NT2/D1 (cell line): ENCODE results near the gene GRAMD4.

Source experiments
- DNase-seq: peaks from one replicate; pipeline ENCODE4 v3.0.0-alpha.2; 2011; ENCODE audit warnings: low read depth, low spot score
- H3K27me3 ChIP-seq: 2 replicates; pipeline ENCODE4 v1.6.0; 2011; ENCODE audit warnings: mild to moderate bottlenecking; ENCODE audit not compliant: insufficient read length, insufficient read depth
- H3K36me3 ChIP-seq: 2 replicates; pipeline ENCODE4 v1.6.1; 2011; ENCODE audit warnings: mild to moderate bottlenecking, low read length, mixed read lengths; ENCODE audit not compliant: insufficient read depth, insufficient read length
- H3K4me1 ChIP-seq: 2 replicates; pipeline ENCODE4 v1.5.1; 2011; ENCODE audit not compliant: insufficient read depth, insufficient read length
- H3K4me3 ChIP-seq: 2 replicates; pipeline ENCODE4 v1.5.1; 2011; ENCODE audit warnings: low read depth; ENCODE audit not compliant: insufficient read length
- H3K9ac ChIP-seq: 2 replicates; pipeline ENCODE4 v1.6.0; 2011; ENCODE audit warnings: low read depth; ENCODE audit not compliant: insufficient read length
- H3K9me3 ChIP-seq: 2 replicates; pipeline ENCODE4 v1.5.1; 2011; ENCODE audit warnings: mild to moderate bottlenecking, low read length; ENCODE audit not compliant: insufficient read depth
- SUZ12 ChIP-seq: IDR thresholded peaks from 2 replicates; pipeline ENCODE4 v1.6.1; 2011; ENCODE audit not compliant: insufficient read length, insufficient read depth; ENCODE audit errors: extremely low read depth
- YY1 ChIP-seq: IDR thresholded peaks from 2 replicates; pipeline ENCODE4 v1.6.1; 2011; ENCODE audit not compliant: insufficient read length, insufficient read depth
- ZNF274 ChIP-seq: IDR thresholded peaks from 2 replicates; pipeline ENCODE4 v1.6.1; 2011; ENCODE audit warnings: mild to moderate bottlenecking, low read depth, low read length

GRAMD4 gene

DNA sequence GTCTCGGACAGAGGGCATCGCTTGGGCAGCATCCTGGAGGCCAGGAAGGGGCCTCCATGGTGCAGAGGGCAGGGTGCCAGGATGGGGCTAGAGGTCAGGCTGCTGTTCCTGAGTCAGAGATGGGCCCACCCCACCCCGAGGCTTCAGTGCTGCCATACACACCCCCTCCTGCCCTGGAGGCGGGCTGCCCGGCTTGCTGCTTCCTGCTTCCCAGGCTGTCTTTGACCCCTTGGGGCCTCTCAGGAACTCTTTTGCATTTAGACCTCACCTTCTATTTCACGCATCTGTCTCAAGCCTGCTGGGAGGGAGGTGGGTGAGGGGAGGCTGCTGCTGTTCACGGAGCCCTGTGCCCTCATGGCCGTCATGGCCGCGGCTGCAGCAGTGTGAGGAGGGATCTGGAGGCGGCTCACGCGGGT is 6.6 kb upstream of the GRAMD4 start:
- DNase-seq: peak; percentile 11
- no peaks in the 10 kb centered on the region for H3K36me3 ChIP-seq
- H3K27me3 ChIP-seq: no peaks in the 10 kb centered on the region
- TF ChIP-seq ZNF274: no peak
- TF ChIP-seq YY1: no peak
- no peak for TF ChIP-seq SUZ12
- peaks cover 7% of the 10 kb centered on the region for H3K4me1 ChIP-seq
- no peak overlapping the region for H3K4me3 ChIP-seq
- H3K9ac ChIP-seq: no peak overlapping the region
- H3K9me3 ChIP-seq: no peaks in the 10 kb centered on the region

DNA sequence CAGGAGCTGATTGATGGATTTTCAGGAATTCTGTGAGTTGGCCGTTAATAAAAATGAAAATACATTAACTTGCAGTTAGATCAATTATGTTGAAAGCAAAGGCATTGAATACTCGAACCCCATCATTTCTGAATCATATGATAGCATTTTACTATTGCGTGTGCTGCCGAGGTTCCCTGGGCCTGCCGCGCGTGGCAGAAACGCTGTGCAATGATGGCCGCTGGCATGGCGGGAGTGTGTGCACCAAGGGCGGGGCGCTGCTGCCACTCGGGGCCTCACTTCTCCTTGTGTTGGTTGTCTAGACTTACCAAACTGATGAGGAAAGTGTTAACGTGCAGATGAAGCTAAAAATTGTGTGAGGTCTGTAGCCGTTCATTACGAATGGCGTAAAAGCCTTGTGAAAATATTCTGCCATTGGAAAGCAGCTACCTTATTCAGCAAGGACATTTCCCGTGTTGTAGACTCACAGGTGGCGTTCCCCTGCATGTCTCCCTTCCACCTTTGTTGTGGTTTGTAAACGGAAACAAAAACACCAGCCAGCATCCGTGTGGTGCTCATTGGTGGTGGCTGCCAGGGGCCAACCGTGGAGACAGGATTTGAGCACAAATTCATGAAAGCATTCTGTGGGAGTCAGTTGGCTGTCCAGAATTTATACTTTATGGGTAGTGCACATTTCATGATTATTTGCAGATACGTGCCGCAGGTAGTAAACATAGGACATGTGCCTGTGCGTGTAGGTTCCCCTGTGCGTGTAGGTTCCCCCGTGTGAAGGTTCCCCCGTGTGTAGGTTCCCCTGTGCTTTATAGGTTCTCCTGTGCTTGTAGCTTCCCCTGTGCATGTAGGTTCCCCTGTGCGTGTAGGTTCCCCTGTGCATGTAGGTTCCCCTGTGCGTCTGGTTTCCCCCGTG is 5.9 kb upstream of the GRAMD4 start:
- H3K4me1 ChIP-seq: peaks cover 9% of the 10 kb centered on the region

DNA sequence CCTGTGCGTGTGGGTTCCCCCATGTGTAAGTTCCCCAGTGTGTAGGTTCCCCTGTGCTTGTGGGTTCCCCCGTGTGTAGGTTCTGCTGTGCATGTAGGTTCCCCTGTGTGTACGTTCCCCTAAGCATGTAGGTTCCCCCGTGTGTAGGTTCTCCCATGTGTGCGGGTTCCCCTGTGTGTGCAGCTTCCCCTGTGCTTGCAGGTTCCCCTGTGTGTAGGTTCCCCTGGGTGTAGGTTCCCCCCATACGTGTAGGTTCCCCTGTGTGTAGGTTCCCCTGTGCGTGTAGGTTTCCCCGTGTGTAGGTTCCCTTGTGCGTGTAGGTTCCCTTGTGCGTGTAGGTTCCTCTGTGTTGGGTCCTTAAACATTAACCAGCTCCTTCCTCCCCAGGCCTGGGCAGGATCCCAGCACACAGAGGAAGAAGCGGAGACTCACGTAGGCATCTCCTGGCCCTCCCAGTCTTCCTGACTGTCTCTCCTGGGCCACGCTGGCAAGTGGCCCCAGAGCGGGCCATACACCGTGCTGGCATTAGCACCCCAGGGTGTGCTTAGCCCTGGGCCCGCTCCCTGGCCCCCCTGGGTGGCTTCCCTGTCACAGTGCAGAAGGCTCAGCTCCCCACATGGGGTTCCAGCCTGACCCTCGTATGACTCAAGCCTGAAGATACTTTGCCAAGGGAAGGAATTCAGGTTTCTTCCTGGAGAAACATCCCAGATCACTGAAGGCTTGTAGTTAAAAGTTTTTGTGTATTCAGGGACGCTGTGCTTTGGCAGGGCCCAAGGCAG is 2.8 kb upstream of the GRAMD4 start:
- TF ChIP-seq YY1 (no peak), ZNF274 (no peak), SUZ12 (no peak)
- H3K4me1 ChIP-seq: peaks cover 17% of the 10 kb centered on the region
- no peak overlapping the region for H3K4me3 ChIP-seq
- no peaks in the 10 kb centered on the region for H3K27me3 ChIP-seq
- no peak for DNase-seq
- H3K9ac ChIP-seq: no peak overlapping the region
- H3K36me3 ChIP-seq: no peaks in the 10 kb centered on the region
- no peaks in the 10 kb centered on the region for H3K9me3 ChIP-seq

More for the DNA sequence above, 5.9 kb upstream of the GRAMD4 start:
- no peak overlapping the region for H3K9ac ChIP-seq
- no peaks in the 10 kb centered on the region for H3K36me3 ChIP-seq
- no peaks in the 10 kb centered on the region for H3K9me3 ChIP-seq
- no peaks in the 10 kb centered on the region for H3K27me3 ChIP-seq
- no peak overlapping the region for H3K4me3 ChIP-seq
- DNase-seq: no peak
- TF ChIP-seq ZNF274 (no peak), YY1 (no peak), SUZ12 (no peak)

DNA sequence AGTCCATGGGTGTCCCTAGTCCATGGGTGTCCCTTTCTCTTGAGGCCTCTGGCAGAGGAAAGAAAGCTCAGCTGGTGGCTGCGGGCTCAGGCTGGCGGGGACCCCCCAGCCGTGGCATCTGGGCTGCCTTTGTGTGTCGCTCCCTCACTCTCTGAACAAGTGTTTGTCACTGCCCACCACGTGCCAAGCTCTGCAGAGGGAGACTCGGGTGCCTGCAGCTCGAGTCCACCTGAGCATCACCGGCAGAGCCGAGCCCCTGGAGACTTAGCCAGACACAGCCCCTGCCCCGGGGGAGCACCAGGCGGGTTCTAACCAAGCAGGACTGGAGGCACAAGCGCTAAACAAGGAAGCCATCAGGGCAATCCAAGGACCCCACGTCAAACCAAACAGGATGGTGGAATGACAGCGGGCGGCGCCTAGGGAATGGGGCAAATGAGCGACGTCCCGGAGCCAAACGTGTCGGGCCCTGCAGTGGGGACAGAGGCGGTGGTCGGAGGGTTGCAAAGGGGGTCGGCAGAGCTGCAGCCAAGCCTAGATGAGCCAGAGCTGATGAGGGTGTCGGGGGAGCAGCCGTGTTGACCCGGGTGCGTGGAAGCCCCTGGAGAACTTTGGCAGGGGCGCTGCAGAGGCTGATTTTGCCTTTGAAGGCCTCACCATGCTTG is 2.1 kb upstream of the GRAMD4 start:
- TF ChIP-seq ZNF274 (no peak), SUZ12 (no peak), YY1 (no peak)
- Histone ChIP-seq H3K4me3 (no peak overlapping the region), H3K9ac (no peak overlapping the region)

DNA sequence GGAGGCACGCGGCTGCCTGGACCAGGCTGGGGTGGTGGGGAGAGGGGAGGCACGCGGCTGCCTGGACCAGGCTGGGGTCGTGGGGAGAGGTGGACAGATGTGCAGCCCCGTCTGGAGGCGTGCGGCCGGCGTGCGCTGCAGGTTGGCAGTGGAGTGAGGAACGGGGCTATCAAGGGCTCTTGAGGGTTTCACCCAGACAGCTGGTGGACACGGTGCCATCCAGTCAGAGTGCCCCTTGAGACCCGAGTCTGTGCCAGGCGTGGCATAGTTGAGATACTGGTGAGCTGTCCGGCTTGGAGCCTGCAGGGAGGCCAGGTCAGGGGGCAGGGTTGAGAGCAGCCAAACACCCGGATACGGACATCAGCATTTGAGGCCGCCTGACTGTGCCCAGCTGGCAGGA is 1.5 kb upstream of the GRAMD4 start:
- H3K9me3 ChIP-seq: no peaks in the 10 kb centered on the region
- H3K4me3 ChIP-seq: no peak overlapping the region
- H3K9ac ChIP-seq: no peak overlapping the region
- H3K4me1 ChIP-seq: peaks cover 12% of the 10 kb centered on the region
- no peak for DNase-seq
- H3K27me3 ChIP-seq: no peaks in the 10 kb centered on the region
- TF ChIP-seq YY1: no peak
- TF ChIP-seq ZNF274: no peak
- TF ChIP-seq SUZ12: no peak
- H3K36me3 ChIP-seq: no peaks in the 10 kb centered on the region

More for the DNA sequence above, 2.1 kb upstream of the GRAMD4 start:
- no peak for DNase-seq
- H3K36me3 ChIP-seq: no peaks in the 10 kb centered on the region
- H3K9me3 ChIP-seq: no peaks in the 10 kb centered on the region
- H3K27me3 ChIP-seq: no peaks in the 10 kb centered on the region
- H3K4me1 ChIP-seq: peaks cover 17% of the 10 kb centered on the region

DNA sequence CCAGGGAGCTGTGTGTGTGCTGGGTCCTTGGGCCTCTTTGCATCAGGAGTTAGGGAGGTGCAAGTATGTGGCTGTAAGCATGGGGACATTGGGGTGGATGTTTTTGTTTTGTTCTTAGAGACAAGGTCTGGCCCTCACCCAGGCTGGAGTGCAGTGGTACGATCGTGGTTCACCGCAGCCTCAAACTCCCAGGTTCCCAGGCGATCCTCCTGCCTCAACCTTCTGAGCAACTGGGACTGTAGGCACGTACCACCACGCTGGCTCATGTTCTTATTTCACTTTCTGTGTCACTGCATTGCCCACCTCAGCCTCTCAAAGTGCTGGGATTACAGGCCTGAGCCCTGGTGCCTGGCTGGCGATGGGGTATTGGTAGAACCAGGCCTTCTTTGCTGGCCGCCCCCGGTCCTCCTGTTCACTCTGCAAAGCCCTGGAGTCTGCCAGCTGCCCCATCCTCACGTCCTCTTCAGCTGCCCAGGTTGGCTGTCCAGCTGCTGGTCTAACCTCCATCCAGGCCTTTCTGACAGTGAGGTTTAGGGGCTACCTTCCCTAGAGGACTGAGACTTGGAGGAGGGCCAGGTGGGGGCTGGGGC is 851 bp upstream of the GRAMD4 start:
- TF ChIP-seq YY1 (no peak), ZNF274 (no peak), SUZ12 (no peak)
- DNase-seq: no peak
- no peak overlapping the region for H3K9ac ChIP-seq
- H3K36me3 ChIP-seq: no peaks in the 10 kb centered on the region
- H3K4me1 ChIP-seq: peaks cover 10% of the 10 kb centered on the region
- no peaks in the 10 kb centered on the region for H3K27me3 ChIP-seq
- H3K9me3 ChIP-seq: no peaks in the 10 kb centered on the region
- H3K4me3 ChIP-seq: no peak overlapping the region
